Heart right ventricle (tissue), 16 donors: ENCODE measurements around the gene AKIP1. TPM values are rescaled to one million over a fixed set of nuclear protein-coding genes. Genes with fewer than 3 reads are reported as not detected.

Source experiments
- ATAC-seq, 8 donors: fragments of 200-7000 bp; cut with Tn5 transposase; one replicate each; pipeline ENCODE4 v1.9.1; 2020; ENCODE audit warnings: mild to moderate bottlenecking in 8 of 8, moderate library complexity in 8 of 8, moderate number of reproducible peaks in 1 of 8
- DNase-seq, 2 donors: peaks; one replicate each; pipeline ENCODE4 v3.0.0-alpha.2; 2020
- H3K27ac ChIP-seq, 10 donors: fragments of 200-600 bp; sonication (generic) in 2 of 10; one replicate each; pipeline versions ENCODE4 v1.5.0 to v1.8.0; 2020 to 2022; ENCODE audit warnings: mild to moderate bottlenecking in 3 of 10
- H3K27me3 ChIP-seq, 7 donors: fragments of 200-600 bp; one replicate each; pipeline ENCODE4 v1.8.0; 2021 to 2022; ENCODE audit warnings: mild to moderate bottlenecking in 2 of 7
- H3K36me3 ChIP-seq, 9 donors: fragments of 200-600 bp; sonication (generic) in 1 of 9; one replicate each; pipeline versions ENCODE4 v1.5.0 to v1.8.0; 2020 to 2022; ENCODE audit warnings: mild to moderate bottlenecking in 2 of 9
- H3K4me1 ChIP-seq, 9 donors: fragments of 200-600 bp; sonication (generic) in 1 of 9; one replicate each; pipeline versions ENCODE4 v1.5.0 to v1.8.0; 2020 to 2022; ENCODE audit warnings: mild to moderate bottlenecking in 4 of 9
- H3K4me3 ChIP-seq, 10 donors: fragments of 200-600 bp; sonication (generic) in 2 of 10; one replicate each; pipeline versions ENCODE4 v1.5.0 to v1.8.0; 2020 to 2022; ENCODE audit warnings: mild to moderate bottlenecking in 7 of 10, moderate library complexity in 2 of 10
- H3K9me3 ChIP-seq, 11 donors: fragments of 200-600 bp in 10 of 11; sonication (generic) in 2 of 11; one replicate each; pipeline versions ENCODE4 v1.5.0 to v1.8.0; 2013 to 2022; ENCODE audit warnings: mild to moderate bottlenecking in 2 of 11, control low read depth in 1 of 11, moderate library complexity in 1 of 11
- WGBS, 2 donors: extraction: QIAGEN DNeasy Blood & Tissue Kit; methylation state at CpG; one replicate each; pipeline ENCODE4 v1.1.7; 2013; ENCODE audit warnings: inconsistent platforms in 1 of 2; 5-methylcytosine and 5-hydroxymethylcytosine counted together
- intact Hi-C, 10 donors: fragments of 100-400 bp; cut with DNase I; formaldehyde crosslinking; loops; one replicate each; pipeline versions ENCODE4 v1.11.1 to v1.14.2; 2022
- polyA plus RNA-seq, 2 donors: library from polyadenylated mRNA; stranded (reverse); fragments of 200-250 nt; gene quantifications; one replicate each; pipeline ENCODE4 v1.2.3, GENCODE V29; 2013
- total RNA-seq, 10 donors: library from RNA; stranded (reverse); fragmentation: NEBNext Ultra II Directional in 3 of 10; extraction: Animal tissue kit (Norgen Biotek cat#: 25700) in 3 of 10; gene quantifications; one replicate each; pipeline versions ENCODE4 v1.2.1 to v1.2.4, GENCODE V29; 2021 to 2023
- TF ChIP-seq, protein P1 (sequence below), 9 donors: fragments of 200-600 bp; sonication (generic) in 2 of 9; IDR thresholded peaks; one replicate each; pipeline versions ENCODE4 v1.5.0 to v1.8.0; 2021 to 2022; ENCODE audit warnings: antibody characterized with exemption in 9 of 9, mild to moderate bottlenecking in 5 of 9, moderate library complexity in 1 of 9
- donor health status: Arrhythmogenic right ventricular cardiomyopathy.
- donor health status: ischemic (EF 13 %, LVEDD 7.1; RV severe dilation, severe dysfunction).
- donor health status: healthy with polysubstance abuse.
- donor health status: DM: no; HTN: yes; CAD: no.
- donor health status: DM: no; HTN: no; CAD: no.
- donor health status: ischemic (EF 25% LVEDD 6.9; RV normal size, moderate dysfunction).
- donor health status: ischemic (EF 25% LVEDD 5.7; RV mildly dilated, moderate dysfunction).
- donor health status: healthy.
- donor health status: DM: yes; HTN: yes; CAD: no.
- donor health status: Ischemic cardiomyopathy.
- donor health status: ischemic (EF 35%, LVEDD 5.7; RV mildly dilated, moderate dysfunction).
- donor health status: nonischemic (EF 11% LVEDD 7.7; RV severe dilation, severe dysfunction).
- donor health status: DM: yes; HTN: yes; CAD: no.
- donor health status: PGD.
- donor health status: ischemic (EF 29% LVEDD 5.4; RV normal size, mild dysfunction).
- donor health status: nonischemic (EF 23%, LVEDD 6.1; RV moderate dilation, normal function).

The AKIP1 gene
- total and polyA plus RNA-seq, 12 donors, result 11.1 to 29.3 (median 25.2) TPM

DNA sequence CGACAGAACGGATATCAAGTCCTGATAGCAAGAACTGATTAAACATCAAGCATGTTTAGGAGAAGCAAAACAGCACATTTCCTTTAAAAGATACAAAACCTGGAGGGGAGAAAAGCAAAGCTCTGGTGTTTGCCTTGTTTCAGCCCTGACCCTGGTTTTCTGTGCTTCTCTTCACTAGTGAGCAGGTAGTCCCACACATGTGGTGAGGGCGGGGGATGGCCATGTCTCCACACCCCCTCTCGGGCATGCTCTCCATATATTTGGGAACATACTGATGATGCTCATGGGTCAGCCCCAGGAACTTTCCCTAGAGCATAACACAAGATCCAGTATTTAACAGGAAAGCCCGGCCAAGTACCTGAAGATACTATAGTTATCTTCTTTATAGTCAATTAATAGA, 11.7 kb downstream of the AKIP1 start:
- DNase-seq, result no peak
- peaks cover 0 to 74% (median 35%) of the 10 kb centered on the region in 9 donors for H3K36me3 ChIP-seq
- no peak overlapping the region for H3K4me3 ChIP-seq
- 82 to 84% methylated on average over 5 of the region's 5 CpGs for WGBS, 2 donors
- H3K9me3 ChIP-seq, result no peaks in the 10 kb centered on the region
- TF ChIP-seq, protein P1, sequence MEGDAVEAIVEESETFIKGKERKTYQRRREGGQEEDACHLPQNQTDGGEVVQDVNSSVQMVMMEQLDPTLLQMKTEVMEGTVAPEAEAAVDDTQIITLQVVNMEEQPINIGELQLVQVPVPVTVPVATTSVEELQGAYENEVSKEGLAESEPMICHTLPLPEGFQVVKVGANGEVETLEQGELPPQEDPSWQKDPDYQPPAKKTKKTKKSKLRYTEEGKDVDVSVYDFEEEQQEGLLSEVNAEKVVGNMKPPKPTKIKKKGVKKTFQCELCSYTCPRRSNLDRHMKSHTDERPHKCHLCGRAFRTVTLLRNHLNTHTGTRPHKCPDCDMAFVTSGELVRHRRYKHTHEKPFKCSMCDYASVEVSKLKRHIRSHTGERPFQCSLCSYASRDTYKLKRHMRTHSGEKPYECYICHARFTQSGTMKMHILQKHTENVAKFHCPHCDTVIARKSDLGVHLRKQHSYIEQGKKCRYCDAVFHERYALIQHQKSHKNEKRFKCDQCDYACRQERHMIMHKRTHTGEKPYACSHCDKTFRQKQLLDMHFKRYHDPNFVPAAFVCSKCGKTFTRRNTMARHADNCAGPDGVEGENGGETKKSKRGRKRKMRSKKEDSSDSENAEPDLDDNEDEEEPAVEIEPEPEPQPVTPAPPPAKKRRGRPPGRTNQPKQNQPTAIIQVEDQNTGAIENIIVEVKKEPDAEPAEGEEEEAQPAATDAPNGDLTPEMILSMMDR (IDR thresholded peaks at IDR 0.05), result no peak
- no peak overlapping the region for H3K27ac ChIP-seq
- no peak for ATAC-seq
- intact Hi-C loops, result no loop called here
- H3K27me3 ChIP-seq, result no peaks in the 10 kb centered on the region
- peaks cover 0 to 3% (median 0%) of the 10 kb centered on the region in 9 donors for H3K4me1 ChIP-seq

DNA sequence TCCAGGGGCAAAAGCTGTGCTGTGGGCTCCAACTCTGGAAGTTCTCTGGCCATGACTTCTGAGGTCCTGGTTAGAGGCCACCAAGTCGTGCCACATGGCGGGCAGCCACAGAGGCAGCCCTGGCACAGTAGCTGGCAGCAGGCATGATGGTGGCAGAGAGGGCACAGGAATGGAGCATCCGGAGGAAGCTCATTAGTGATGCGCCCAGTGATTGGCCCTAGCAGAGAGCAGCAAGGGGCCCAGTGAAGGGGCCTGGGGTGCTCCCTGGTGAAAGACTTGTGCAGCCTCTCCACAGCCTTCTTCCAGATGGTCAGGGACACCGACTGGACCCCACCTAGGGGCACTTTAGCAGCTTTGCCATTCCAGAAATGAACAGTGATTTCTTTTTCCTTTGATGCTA, 14.7 kb downstream of the AKIP1 start:
- Histone ChIP-seq H3K27ac (no peak overlapping the region), H3K9me3 (no peaks in the 10 kb centered on the region), H3K4me3 (no peak overlapping the region), H3K27me3 (no peaks in the 10 kb centered on the region), H3K4me1 (no peaks in the 10 kb centered on the region), H3K36me3 (peaks cover 0 to 44% (median 9%) of the 10 kb centered on the region in 9 donors)
- ATAC-seq, result no peak
- TF ChIP-seq, protein P1 (IDR thresholded peaks at IDR 0.05), result no peak
- 93 to 94% methylated on average over 5 of the region's 5 CpGs for WGBS, 2 donors
- no peak for DNase-seq
- intact Hi-C loops, result no loop called here

DNA sequence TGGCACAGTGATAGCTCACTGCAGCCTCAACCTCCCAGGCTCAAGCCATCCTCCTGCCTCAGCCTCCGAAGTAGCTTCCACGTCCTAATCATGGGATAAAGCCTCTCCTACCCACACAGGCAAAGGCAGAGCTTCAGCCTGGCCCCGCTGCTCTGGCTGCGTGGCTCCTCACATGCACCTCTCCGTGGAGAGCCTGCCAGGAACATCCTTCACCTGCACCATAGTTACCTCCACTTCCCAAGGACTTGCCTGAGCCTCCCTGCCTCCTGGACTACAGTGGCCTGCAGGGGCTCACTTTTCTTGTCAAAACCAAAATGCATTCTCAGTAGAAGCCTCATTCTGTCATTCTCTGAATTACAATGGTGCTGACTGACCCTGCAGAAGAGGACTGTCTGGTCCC, 15.2 kb downstream of the AKIP1 start:
- 85 to 98% methylated on average over 5 of the region's 5 CpGs for WGBS, 2 donors

DNA sequence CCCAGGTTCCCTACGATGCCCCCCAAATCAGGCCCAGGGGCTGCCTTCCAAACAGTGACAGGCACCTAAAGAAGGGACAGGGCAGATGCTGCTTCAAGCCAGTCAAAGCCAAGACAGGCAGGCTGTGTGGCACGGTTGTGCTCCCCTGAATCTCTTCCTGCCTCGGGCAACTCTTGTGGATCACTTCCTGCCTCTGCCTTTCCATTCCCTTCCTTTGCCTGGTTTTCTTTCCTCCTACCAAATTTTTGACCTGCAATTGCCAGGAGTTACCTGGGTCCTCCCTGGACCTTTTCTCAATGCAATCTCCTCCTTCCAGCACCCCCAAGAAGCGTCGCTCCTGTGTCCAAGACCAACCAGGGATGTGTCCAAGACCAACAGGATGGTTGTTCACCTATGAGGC, 16.2 kb downstream of the AKIP1 start:
- Histone ChIP-seq H3K9me3 (no peaks in the 10 kb centered on the region), H3K27me3 (no peaks in the 10 kb centered on the region), H3K4me3 (no peak overlapping the region), H3K27ac (no peak overlapping the region), H3K36me3 (peaks cover 0 to 28% (median 6%) of the 10 kb centered on the region in 9 donors), H3K4me1 (no peaks in the 10 kb centered on the region)
- DNase-seq (no peak), ATAC-seq (no peak)
- WGBS, 2 donors, result 78 to 84% methylated on average over 5 of the region's 5 CpGs
- TF ChIP-seq, protein P1 (IDR thresholded peaks at IDR 0.05), result no peak
- intact Hi-C loops, result no loop called here

More for the DNA sequence above, 15.2 kb downstream of the AKIP1 start:
- DNase-seq, result no peak
- Histone ChIP-seq H3K4me3 (no peak overlapping the region), H3K36me3 (peaks cover 0 to 38% (median 8%) of the 10 kb centered on the region in 9 donors), H3K27me3 (no peaks in the 10 kb centered on the region), H3K4me1 (no peaks in the 10 kb centered on the region), H3K9me3 (no peaks in the 10 kb centered on the region), H3K27ac (no peak overlapping the region)
- TF ChIP-seq, protein P1 (IDR thresholded peaks at IDR 0.05), result no peak
- intact Hi-C loops, result no loop called here
- ATAC-seq, result no peak
